HCT116 (cell line): Measurements from ENCODE around the gene SEH1L. TPM values are rescaled to one million over a fixed set of nuclear protein-coding genes. Genes with fewer than 3 reads are reported as not detected.

Source experiments
- ATAC-seq: fragments of 200-7000 bp; cut with Tn5 transposase; 2 replicates; pipeline ENCODE4 v1.9.1; 2020; ENCODE audit warnings: mild to moderate bottlenecking, moderate library complexity
- BruUV-seq: library from RNA; stranded (reverse); fragments of 400-500 nt; replicated peaks from 2 replicates; lab custom pipeline; 2021; lab: Mats Ljungman, UMichigan
- CTCF ChIA-PET: fragments of 300-600 bp; sonication (Branson Sonifier 250); formaldehyde crosslinking; loops from one replicate; lab custom pipeline; 2021; ENCODE audit warnings: antibody characterized with exemption; lab: Charles Lee
- POLR2A ChIA-PET: fragments of 300-600, 350-600 bp; sonication (Branson Sonifier 250); formaldehyde crosslinking; loops from one replicate; lab custom pipeline; 2021; ENCODE audit warnings: antibody characterized with exemption; lab: Charles Lee
- RAD21 ChIA-PET, 2 experiments: fragments of 300-600 bp; sonication (Branson Sonifier 250); formaldehyde crosslinking; loops; one replicate each; lab custom pipeline; 2023; ENCODE audit warnings: low total read pairs in 2 of 2; ENCODE audit not compliant: uncharacterized antibody in 2 of 2, unreplicated experiment in 2 of 2, low non-redundant PET in 1 of 2; lab: Charles Lee
- DNase-seq: peaks from one replicate; pipeline ENCODE4 v3.0.0-alpha.2; 2010; ENCODE audit warnings: low read depth, low spot score
- H2AFZ ChIP-seq: fragments of 200-600 bp; shearing (Covaris generic), sonication (generic); 2 replicates; pipeline ENCODE4 v1.6.1; 2017; ENCODE audit warnings: low read depth, mixed run types, mixed read lengths, antibody characterized with exemption, low read length; ENCODE audit not compliant: poor library complexity, severe bottlenecking
- H3K27ac ChIP-seq: 2 replicates; pipeline ENCODE4 v1.5.1; 2012; ENCODE audit warnings: low read depth, low read length
- H3K27me3 ChIP-seq: fragments of 200-600 bp; sonication (generic); 2 replicates; pipeline ENCODE4 v1.6.1; 2016; ENCODE audit warnings: mixed run types, low read length, mixed read lengths; ENCODE audit not compliant: insufficient read depth
- H3K36me3 ChIP-seq, 2 experiments: fragments of 200-500 bp in 1 of 2; fragments of 200-600 bp in 1 of 2; sonication (Bioruptor generic) in 1 of 2; sonication (generic) in 1 of 2; 2 replicates each; pipeline versions ENCODE4 v1.5.1 to v1.6.1; 2014 to 2016; ENCODE audit warnings: low read length in 2 of 2, inconsistent platforms in 1 of 2, mixed read lengths in 1 of 2, mixed run types in 1 of 2; ENCODE audit not compliant: insufficient read depth in 2 of 2, control insufficient read depth in 1 of 2
- H3K4me1 ChIP-seq, 2 experiments: fragments of 200-600 bp in 1 of 2; sonication (generic) in 1 of 2; 2 replicates each; pipeline versions ENCODE4 v1.5.1 to v1.6.1; 2012 to 2017; ENCODE audit warnings: low read length in 2 of 2, inconsistent platforms in 1 of 2, mild to moderate bottlenecking in 1 of 2, mixed read lengths in 1 of 2, mixed run types in 1 of 2, moderate library complexity in 1 of 2; ENCODE audit not compliant: insufficient read depth in 2 of 2, control insufficient read depth in 1 of 2
- H3K4me2 ChIP-seq: fragments of 200-600 bp; sonication (generic); 2 replicates; pipeline ENCODE4 v1.6.1; 2017; ENCODE audit warnings: mixed run types, low read length, mixed read lengths
- H3K4me3 ChIP-seq, 2 experiments: fragments of 200-600 bp in 1 of 2; sonication (generic) in 1 of 2; replicated peaks in 1 of 2; 2 replicates each; pipeline ENCODE4 v1.5.1; 2011 to 2016; ENCODE audit warnings: low read length in 2 of 2, control low read depth in 1 of 2, low read depth in 1 of 2, mild to moderate bottlenecking in 1 of 2, mixed read lengths in 1 of 2, mixed run types in 1 of 2
- H3K79me2 ChIP-seq: fragments of 200-600 bp; sonication (generic); 2 replicates; pipeline ENCODE4 v1.6.1; 2017; ENCODE audit warnings: mild to moderate bottlenecking, mixed run types, low read length, moderate library complexity, mixed read lengths; ENCODE audit not compliant: insufficient read depth
- H3K9ac ChIP-seq: fragments of 200-600 bp; sonication (generic); 2 replicates; pipeline ENCODE4 v1.6.1; 2016; ENCODE audit warnings: low read length, mixed read lengths
- H3K9me2 ChIP-seq: fragments of 200-600 bp; sonication (generic), shearing (Covaris generic); 2 replicates; pipeline ENCODE4 v1.6.1; 2017; ENCODE audit warnings: mixed run types, mild to moderate bottlenecking, moderate library complexity; ENCODE audit not compliant: insufficient read depth
- H3K9me3 ChIP-seq, 2 experiments: fragments of 200-500 bp in 1 of 2; fragments of 200-600 bp in 1 of 2; sonication (Bioruptor generic) in 1 of 2; sonication (generic) in 1 of 2; 2 replicates each; pipeline ENCODE4 v1.6.1; 2014 to 2017; ENCODE audit warnings: low read length in 2 of 2, mixed read lengths in 2 of 2, inconsistent platforms in 1 of 2, low read depth in 1 of 2, mild to moderate bottlenecking in 1 of 2, mixed run types in 1 of 2, moderate library complexity in 1 of 2; ENCODE audit not compliant: control insufficient read depth in 1 of 2, insufficient read depth in 1 of 2
- H4K20me1 ChIP-seq: fragments of 200-600 bp; sonication (generic), shearing (Covaris generic); 2 replicates; pipeline ENCODE4 v1.6.1; 2017; ENCODE audit warnings: mixed run types, mild to moderate bottlenecking, moderate library complexity; ENCODE audit not compliant: insufficient read depth
- CBX3 ChIP-seq: IDR thresholded peaks from 2 replicates; pipeline ENCODE4 v1.6.1; 2012; ENCODE audit warnings: low read depth
- EGR1 ChIP-seq: IDR thresholded peaks from 2 replicates; pipeline ENCODE4 v1.6.1; 2012; ENCODE audit warnings: low read depth
- ELF1 ChIP-seq: IDR thresholded peaks from 2 replicates; pipeline ENCODE4 v1.6.1; 2012; ENCODE audit warnings: low read depth, borderline replicate concordance
- EZH2 ChIP-seq: fragments of 200-600 bp; sonication (generic); IDR thresholded peaks from 2 replicates; pipeline ENCODE4 v1.6.1; 2017; ENCODE audit warnings: antibody characterized with exemption, mixed run types
- FOSL1 ChIP-seq: IDR thresholded peaks from 2 replicates; pipeline ENCODE4 v1.6.1; 2012; ENCODE audit warnings: low read depth
- JUND ChIP-seq: IDR thresholded peaks from 2 replicates; pipeline ENCODE4 v1.6.1; 2012
- POLR2A ChIP-seq: IDR thresholded peaks from 2 replicates; pipeline ENCODE4 v1.7.0; 2011; ENCODE audit warnings: borderline replicate concordance; ENCODE audit not compliant: insufficient read depth, insufficient read length; ENCODE audit errors: extremely low read depth
- RAD21 ChIP-seq: IDR thresholded peaks from 2 replicates; pipeline ENCODE4 v1.6.1; 2012; ENCODE audit warnings: low read depth, mild to moderate bottlenecking
- SIN3A ChIP-seq: IDR thresholded peaks from 2 replicates; pipeline ENCODE4 v1.6.1; 2012; ENCODE audit warnings: low read depth
- SP1 ChIP-seq: IDR thresholded peaks from 2 replicates; pipeline ENCODE4 v1.6.1; 2012; ENCODE audit warnings: low read depth
- SRF ChIP-seq: IDR thresholded peaks from 2 replicates; pipeline ENCODE4 v1.6.1; 2012; ENCODE audit warnings: low read depth
- YY1 ChIP-seq: IDR thresholded peaks from 2 replicates; pipeline ENCODE4 v1.6.1; 2011; ENCODE audit warnings: low read length, low read depth, moderate library complexity, mild to moderate bottlenecking; ENCODE audit not compliant: insufficient replicate concordance; ENCODE audit errors: extremely low read depth
- ZFX ChIP-seq: fragments of 450-650 bp; IDR thresholded peaks from 2 replicates; pipeline ENCODE4 v1.6.1; 2017
- intact Hi-C: fragments of 100-400 bp; cut with micrococcal nuclease; formaldehyde crosslinking; loops from 2 replicates; pipeline ENCODE4 v1.10.0; 2022
- total RNA-seq: library from RNA; stranded (reverse); gene quantifications from one replicate; pipeline ENCODE4 v1.2.1, GENCODE V29; 2021; ENCODE audit not compliant: unreplicated experiment
- TF ChIP-seq, protein P1 (sequence below): IDR thresholded peaks from 2 replicates; pipeline ENCODE4 v1.6.1; 2012; ENCODE audit warnings: low read depth
- TF ChIP-seq, protein P2 (sequence below): IDR thresholded peaks from 2 replicates; pipeline ENCODE4 v1.6.1; 2011; ENCODE audit warnings: mild to moderate bottlenecking, low read length, moderate library complexity; ENCODE audit not compliant: insufficient replicate concordance; ENCODE audit errors: extremely low read depth
- TF ChIP-seq, protein P3 (sequence below): IDR thresholded peaks from 2 replicates; pipeline ENCODE4 v1.6.1; 2012
- TF ChIP-seq, protein P4 (sequence below): IDR thresholded peaks from 2 replicates; pipeline ENCODE4 v1.6.1; 2012

The SEH1L gene
- total RNA-seq, 1 experiment from 2014 or later: 83.7 TPM

DNA sequence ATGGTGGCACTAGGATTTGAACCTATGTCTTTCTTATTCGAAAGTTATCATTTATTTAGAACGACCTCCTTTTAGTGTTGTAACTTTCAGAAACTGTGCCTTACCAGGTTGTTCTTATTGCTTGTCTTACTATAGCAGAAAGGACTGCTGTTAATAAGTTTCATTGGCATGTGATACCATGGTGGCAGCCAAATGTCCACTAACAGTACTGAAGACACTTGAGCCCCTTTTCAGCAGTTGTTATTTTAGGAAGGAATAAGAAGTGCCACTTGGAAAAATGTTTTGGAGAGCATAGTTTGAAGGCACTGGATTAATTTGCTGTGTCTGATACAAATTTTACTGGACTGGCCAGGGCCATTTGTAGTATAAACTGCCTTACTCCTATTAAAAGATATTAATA lies 81.1 kb downstream of the SEH1L start (continued):
- TF ChIP-seq, protein P1, sequence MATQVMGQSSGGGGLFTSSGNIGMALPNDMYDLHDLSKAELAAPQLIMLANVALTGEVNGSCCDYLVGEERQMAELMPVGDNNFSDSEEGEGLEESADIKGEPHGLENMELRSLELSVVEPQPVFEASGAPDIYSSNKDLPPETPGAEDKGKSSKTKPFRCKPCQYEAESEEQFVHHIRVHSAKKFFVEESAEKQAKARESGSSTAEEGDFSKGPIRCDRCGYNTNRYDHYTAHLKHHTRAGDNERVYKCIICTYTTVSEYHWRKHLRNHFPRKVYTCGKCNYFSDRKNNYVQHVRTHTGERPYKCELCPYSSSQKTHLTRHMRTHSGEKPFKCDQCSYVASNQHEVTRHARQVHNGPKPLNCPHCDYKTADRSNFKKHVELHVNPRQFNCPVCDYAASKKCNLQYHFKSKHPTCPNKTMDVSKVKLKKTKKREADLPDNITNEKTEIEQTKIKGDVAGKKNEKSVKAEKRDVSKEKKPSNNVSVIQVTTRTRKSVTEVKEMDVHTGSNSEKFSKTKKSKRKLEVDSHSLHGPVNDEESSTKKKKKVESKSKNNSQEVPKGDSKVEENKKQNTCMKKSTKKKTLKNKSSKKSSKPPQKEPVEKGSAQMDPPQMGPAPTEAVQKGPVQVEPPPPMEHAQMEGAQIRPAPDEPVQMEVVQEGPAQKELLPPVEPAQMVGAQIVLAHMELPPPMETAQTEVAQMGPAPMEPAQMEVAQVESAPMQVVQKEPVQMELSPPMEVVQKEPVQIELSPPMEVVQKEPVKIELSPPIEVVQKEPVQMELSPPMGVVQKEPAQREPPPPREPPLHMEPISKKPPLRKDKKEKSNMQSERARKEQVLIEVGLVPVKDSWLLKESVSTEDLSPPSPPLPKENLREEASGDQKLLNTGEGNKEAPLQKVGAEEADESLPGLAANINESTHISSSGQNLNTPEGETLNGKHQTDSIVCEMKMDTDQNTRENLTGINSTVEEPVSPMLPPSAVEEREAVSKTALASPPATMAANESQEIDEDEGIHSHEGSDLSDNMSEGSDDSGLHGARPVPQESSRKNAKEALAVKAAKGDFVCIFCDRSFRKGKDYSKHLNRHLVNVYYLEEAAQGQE: no peak
- TF ChIP-seq, protein P2, sequence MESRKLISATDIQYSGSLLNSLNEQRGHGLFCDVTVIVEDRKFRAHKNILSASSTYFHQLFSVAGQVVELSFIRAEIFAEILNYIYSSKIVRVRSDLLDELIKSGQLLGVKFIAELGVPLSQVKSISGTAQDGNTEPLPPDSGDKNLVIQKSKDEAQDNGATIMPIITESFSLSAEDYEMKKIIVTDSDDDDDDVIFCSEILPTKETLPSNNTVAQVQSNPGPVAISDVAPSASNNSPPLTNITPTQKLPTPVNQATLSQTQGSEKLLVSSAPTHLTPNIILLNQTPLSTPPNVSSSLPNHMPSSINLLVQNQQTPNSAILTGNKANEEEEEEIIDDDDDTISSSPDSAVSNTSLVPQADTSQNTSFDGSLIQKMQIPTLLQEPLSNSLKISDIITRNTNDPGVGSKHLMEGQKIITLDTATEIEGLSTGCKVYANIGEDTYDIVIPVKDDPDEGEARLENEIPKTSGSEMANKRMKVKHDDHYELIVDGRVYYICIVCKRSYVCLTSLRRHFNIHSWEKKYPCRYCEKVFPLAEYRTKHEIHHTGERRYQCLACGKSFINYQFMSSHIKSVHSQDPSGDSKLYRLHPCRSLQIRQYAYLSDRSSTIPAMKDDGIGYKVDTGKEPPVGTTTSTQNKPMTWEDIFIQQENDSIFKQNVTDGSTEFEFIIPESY: no peak
- TF ChIP-seq EGR1 (no peak), POLR2A (no peak), YY1 (no peak)
- TF ChIP-seq, protein P3, sequence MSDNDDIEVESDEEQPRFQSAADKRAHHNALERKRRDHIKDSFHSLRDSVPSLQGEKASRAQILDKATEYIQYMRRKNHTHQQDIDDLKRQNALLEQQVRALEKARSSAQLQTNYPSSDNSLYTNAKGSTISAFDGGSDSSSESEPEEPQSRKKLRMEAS: no peak
- TF ChIP-seq, protein P4, sequence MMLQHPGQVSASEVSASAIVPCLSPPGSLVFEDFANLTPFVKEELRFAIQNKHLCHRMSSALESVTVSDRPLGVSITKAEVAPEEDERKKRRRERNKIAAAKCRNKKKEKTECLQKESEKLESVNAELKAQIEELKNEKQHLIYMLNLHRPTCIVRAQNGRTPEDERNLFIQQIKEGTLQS: no peak

DNA sequence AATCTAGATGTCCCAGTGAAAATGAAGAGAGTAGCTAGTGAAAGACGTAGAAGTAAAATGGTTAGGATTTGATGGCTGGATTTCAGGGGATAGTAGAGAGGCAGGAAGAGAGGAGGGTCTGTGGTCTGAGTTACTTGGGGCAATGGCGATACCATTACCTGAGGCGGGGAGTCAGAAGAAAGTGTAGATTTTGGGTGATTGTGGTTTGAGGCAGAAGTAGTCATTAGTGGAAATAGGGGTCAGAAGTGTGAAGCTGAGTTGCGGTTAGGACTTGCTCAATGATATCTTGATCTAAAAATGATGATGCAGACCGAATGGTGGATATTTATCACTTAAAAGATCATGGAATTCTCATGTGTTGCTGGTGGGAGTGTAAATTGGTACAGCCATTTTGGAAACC lies 84.4 kb downstream of the SEH1L start:
- H2AFZ ChIP-seq: no peak overlapping the region
- H3K79me2 ChIP-seq: peaks cover 32% of the 10 kb centered on the region
- intact Hi-C loops: no loop called here
- ChIA-PET CTCF (no interaction called here), RAD21 (no interaction called here), POLR2A (no interaction called here)
- H3K27me3 ChIP-seq: no peaks in the 10 kb centered on the region
- H3K27ac ChIP-seq: no peak overlapping the region
- H3K9me3 ChIP-seq: no peaks in the 10 kb centered on the region
- no peaks in the 10 kb centered on the region for H3K9me2 ChIP-seq
- DNase-seq (no peak), ATAC-seq (no peak)
- H3K36me3 ChIP-seq: peaks cover 11 to 17% of the 10 kb centered on the region in 2 experiments; a peak in 2 of 4 replicates
- no peak overlapping the region for H3K4me3 ChIP-seq
- H4K20me1 ChIP-seq: no peaks in the 10 kb centered on the region
- TF ChIP-seq SP1 (no peak), SIN3A (no peak), ELF1 (no peak), CBX3 (no peak), EZH2 (no peak), YY1 (no peak), RAD21 (no peak), ZFX (no peak), JUND (no peak), SRF (no peak), FOSL1 (no peak)
- TF ChIP-seq, protein P2: no peak
- TF ChIP-seq, protein P4: no peak
- TF ChIP-seq, protein P3: no peak
- no peak overlapping the region for H3K9ac ChIP-seq
- H3K4me2 ChIP-seq: no peak overlapping the region
- no peaks in the 10 kb centered on the region for H3K4me1 ChIP-seq
- no TSS peak for BruUV-seq
